Left renal cortex interstitium (tissue), 4 donors: ENCODE results near the gene SP110. TPM values are rescaled to one million over a fixed set of nuclear protein-coding genes. Genes with fewer than 3 reads are reported as not detected.
"Not testable (repeated sequence)": the region's sequence is repeated elsewhere in the genome, so short reads cannot be mapped to it uniquely, and the experiment has no call there.

Experiments
- DNase-seq, 4 donors: peaks; one replicate each; pipeline ENCODE4 v3.0.0-alpha.2; 2013; ENCODE audit warnings: low read depth in 4 of 4, low spot score in 2 of 4, missing footprints in 1 of 4
- polyA plus RNA-seq, 4 donors: library from polyadenylated mRNA; unstranded; fragments of 120-200 nt; gene quantifications; one replicate each; pipeline ENCODE4 v1.2.1, GENCODE V29; 2013; ENCODE audit not compliant: insufficient read length in 4 of 4

SP110 gene
- polyA plus RNA-seq, 4 donors: 17.4 to 24.5 (median 19.7) TPM

- DNase-seq: no peak
Observed at GRCh38 chr2:230225486-230225885, 5.7 kb upstream of the SP110 start, which contains the start of gene SP140. SP140 (plus strand) TSS chr2:230225736; CDS start chr2:230225845, 109 bp downstream.

- no peak for DNase-seq
Observed at GRCh38 chr2:230224458-230224857, 4.7 kb upstream of the SP110 start.

- not testable (repeated sequence) for DNase-seq
Observed at GRCh38 chr2:230222829-230223228, 3.0 kb upstream of the SP110 start.

GRCh38 chr2:230221493-230221892 is 1.7 kb upstream of the SP110 start:
- no peak for DNase-seq

- DNase-seq: no peak
Observed at GRCh38 chr2:230220347-230220969, 674 bp upstream of the SP110 start.

GRCh38 chr2:230218421-230218820 is 1.4 kb downstream of the SP110 start:
- no peak for DNase-seq

GRCh38 chr2:230217424-230217823 is 2.4 kb downstream of the SP110 start:
- no peak for DNase-seq

GRCh38 chr2:230216489-230216888 is 3.3 kb downstream of the SP110 start:
- no peak for DNase-seq

GRCh38 chr2:230209422-230210051 is 10.2 kb downstream of the SP110 start:
- DNase-seq: no peak

GRCh38 chr2:230208576-230208975 is 11.2 kb downstream of the SP110 start:
- DNase-seq: no peak

GRCh38 chr2:230205721-230206120 is 14.1 kb downstream of the SP110 start:
- no peak for DNase-seq

- DNase-seq: no peak
Observed at GRCh38 chr2:230205034-230205433, 14.8 kb downstream of the SP110 start.

- no peak for DNase-seq
Observed at GRCh38 chr2:230203110-230203676, 16.6 kb downstream of the SP110 start.

GRCh38 chr2:230202430-230203109 is 17.2 kb downstream of the SP110 start:
- DNase-seq: no peak

GRCh38 chr2:230184727-230185578 is 34.8 kb downstream of the SP110 start:
- DNase-seq: no peak

- no peak for DNase-seq
Observed at GRCh38 chr2:230181195-230181594, 38.6 kb downstream of the SP110 start.

GRCh38 chr2:230179907-230180306 is 39.9 kb downstream of the SP110 start:
- no peak for DNase-seq

- no peak for DNase-seq
Observed at GRCh38 chr2:230178546-230179485, 41.0 kb downstream of the SP110 start.

GRCh38 chr2:230176996-230177395 is 42.8 kb downstream of the SP110 start:
- no peak for DNase-seq
